IMR-90 (cell line): ENCODE data around the gene SMIM14. TPM values are rescaled to one million over a fixed set of nuclear protein-coding genes. Genes with fewer than 3 reads are reported as not detected.

Experiments used
- microRNA-seq, 2 experiments: library from miRNA; stranded (forward) in 1 of 2; unstranded in 1 of 2; fragments of 10-50 nt in 1 of 2; fragments of <30 nt in 1 of 2; gene quantifications in 1 of 2; microRNA quantifications in 1 of 2; one replicate each; pipeline versions ENCODE3 to v1.1.0; 2013 to 2020; ENCODE audit not compliant: insufficient read depth in 1 of 2, insufficient read length in 1 of 2, unreplicated experiment in 1 of 2
- polyA plus RNA-seq, 3 experiments: library from polyadenylated mRNA; depleted of rRNA; stranded (reverse); fragments of >200 nt; gene quantifications; 2 replicates each; pipeline ENCODE4 v1.2.3, GENCODE V29; 2012; ENCODE audit warnings: low replicate concordance in 1 of 3
- small RNA-seq, 5 experiments: library from RNA; depleted of rRNA; stranded (forward); fragments of <200 nt; gene quantifications; one replicate each; pipeline ENCODE3, GENCODE V24; 2012
- total RNA-seq: library from RNA; depleted of rRNA; stranded (reverse); fragments of >200 nt; gene quantifications from 2 replicates; pipeline ENCODE4 v1.2.3, GENCODE V29; 2012; rRNA removed

SMIM14 gene
- total and polyA plus RNA-seq, 2 of the 4 experiments (the other 2 are of a cell fraction): 15.6 to 20.9 TPM

Small RNA genes lying within 50 kb of the gene (microRNA-seq; reads per million reads assigned to microRNA genes)
- gene RNU7-11P (ENCODE audit: insufficient read depth, insufficient read length): not detected

Small RNA genes lying within 50 kb of the gene (small RNA-seq; reads per million reads assigned to genes)
- gene RNU7-11P: 0 to 0.04 (median 0) reads per million in 5 experiments

Other genes starting within 250 kb of the SMIM14 start
- not detected in 2 replicates for gene KLB, start 231.9 kb downstream of the SMIM14 start, total RNA-seq
- not detected in 2 replicates for gene KLB, start 231.9 kb downstream of the SMIM14 start, polyA plus RNA-seq (2012; rRNA removed)
- gene RPL9, start 179.9 kb downstream of the SMIM14 start, total RNA-seq: 1,905 and 3,011 TPM in 2 replicates
- 1,087 and 1,627 TPM in 2 replicates for gene RPL9, start 179.9 kb downstream of the SMIM14 start, polyA plus RNA-seq (2012; rRNA removed)
- gene LIAS, start 179.8 kb downstream of the SMIM14 start, total RNA-seq: 3.2 and 6.7 TPM in 2 replicates
- gene LIAS, start 179.8 kb downstream of the SMIM14 start, polyA plus RNA-seq (2012; rRNA removed): 7.0 and 7.8 TPM in 2 replicates
- 257 and 600 TPM in 2 replicates for gene UGDH, start 111.4 kb downstream of the SMIM14 start, total RNA-seq
- 53.7 and 69.2 TPM in 2 replicates for gene UGDH, start 111.4 kb downstream of the SMIM14 start, polyA plus RNA-seq (2012; rRNA removed)
- 17.7 and 24.4 TPM in 2 replicates for gene UBE2K, start 59.3 kb upstream of the SMIM14 start, total RNA-seq
- gene UBE2K, start 59.3 kb upstream of the SMIM14 start, polyA plus RNA-seq (2012; rRNA removed): 41.7 and 44.8 TPM in 2 replicates